MV-4-11 (cell line): ENCODE data around the gene FXYD3.

Experiments
- DNase-seq: peaks from one replicate; lab custom pipeline; 2025; lab: John Stamatoyannopoulos, UW

The FXYD3 gene

GRCh38 chr19:35106898-35107541 lies 8.6 kb upstream of the FXYD3 start:
- no peak for DNase-seq

GRCh38 chr19:35107545-35107944 lies 8.1 kb upstream of the FXYD3 start:
- no peak for DNase-seq

GRCh38 chr19:35108730-35109129 lies 6.9 kb upstream of the FXYD3 start:
- DNase-seq, result no peak

GRCh38 chr19:35109395-35110112 lies 6.1 kb upstream of the FXYD3 start:
- no peak for DNase-seq

- DNase-seq, result no peak
Observed at GRCh38 chr19:35110974-35111373, 4.6 kb upstream of the FXYD3 start.

GRCh38 chr19:35112995-35113688 lies 2.5 kb upstream of the FXYD3 start:
- DNase-seq, result no peak

- DNase-seq, result peak; percentile 22
Observed at GRCh38 chr19:35114353-35115176, 1.1 kb upstream of the FXYD3 start.

- no peak for DNase-seq
Observed at GRCh38 chr19:35116072-35116801, 614 bp downstream of the FXYD3 start.

- no peak for DNase-seq
Observed at GRCh38 chr19:35117116-35117515, 1.5 kb downstream of the FXYD3 start.

GRCh38 chr19:35117799-35118198 lies 2.2 kb downstream of the FXYD3 start:
- DNase-seq, result no peak

GRCh38 chr19:35118268-35119020 lies 2.8 kb downstream of the FXYD3 start:
- no peak for DNase-seq

- DNase-seq, result no peak
Observed at GRCh38 chr19:35119091-35119490, 3.5 kb downstream of the FXYD3 start.

GRCh38 chr19:35119578-35120155 lies 4.0 kb downstream of the FXYD3 start:
- DNase-seq, result peak; percentile 68

GRCh38 chr19:35120492-35120891 lies 4.9 kb downstream of the FXYD3 start:
- peak; percentile 97 for DNase-seq

GRCh38 chr19:35120898-35121297 lies 5.3 kb downstream of the FXYD3 start:
- DNase-seq, result no peak

GRCh38 chr19:35122687-35123551 lies 7.3 kb downstream of the FXYD3 start:
- DNase-seq, result no peak

GRCh38 chr19:35123573-35123972 lies 8.0 kb downstream of the FXYD3 start:
- DNase-seq, result no peak

GRCh38 chr19:35124098-35125060 lies 8.8 kb downstream of the FXYD3 start:
- DNase-seq, result no peak
